B cell (primary cell): Measurements from ENCODE around the gene IGLL5.

Source experiments
- CTCF ChIP-seq: fragments of 200-600 bp; IDR thresholded peaks from one replicate; pipeline ENCODE4 v1.8.0; 2022; ENCODE audit warnings: antibody characterized with exemption, mild to moderate bottlenecking
- EZH2 ChIP-seq: IDR thresholded peaks from 2 replicates; pipeline ENCODE4 v1.6.1; 2012; ENCODE audit warnings: borderline replicate concordance, low read depth, mild to moderate bottlenecking, moderate library complexity, low read length; ENCODE audit not compliant: insufficient read depth, poor library complexity, severe bottlenecking

GRCh38 chr22:22895776-22896445 lies 8.3 kb downstream of the IGLL5 start:
- no peak for TF ChIP-seq CTCF
- no peak for TF ChIP-seq EZH2
